Endothelial cell of umbilical vein (primary cell): ENCODE data around the gene FANCI. TPM values are rescaled to one million over a fixed set of nuclear protein-coding genes. Genes with fewer than 3 reads are reported as not detected.

Experiments used
- BruUV-seq: library from RNA; stranded (reverse); fragments of 400-500 nt; replicated peaks from 2 replicates; lab custom pipeline; 2021; lab: Mats Ljungman, UMichigan
- CTCF ChIA-PET: fragments of 300-600, 350-600 bp; sonication (Branson Sonifier 250); formaldehyde crosslinking; loops from one replicate; lab custom pipeline; 2021; ENCODE audit warnings: antibody characterized with exemption, inconsistent platforms; lab: Charles Lee
- POLR2A ChIA-PET: fragments of 300-600, 350-600 bp; sonication (Branson Sonifier 250); formaldehyde crosslinking; loops from one replicate; lab custom pipeline; 2021; ENCODE audit warnings: antibody characterized with exemption, inconsistent platforms; lab: Charles Lee
- DNase-seq: peaks from one replicate; pipeline ENCODE4 v3.0.0-alpha.2; 2011; ENCODE audit warnings: low read depth, low spot score
- FAIRE-seq: peaks from 2 replicates; lab custom pipeline; 2011; peaks lifted over from hg19 to GRCh38; lab: Jason Lieb, UNC
- H2AFZ ChIP-seq: 2 replicates; pipeline ENCODE4 v1.6.0; 2012; ENCODE audit warnings: low read depth, low read length, control low read depth, inconsistent platforms
- H3K27ac ChIP-seq: 2 replicates; pipeline ENCODE4 v1.5.1; 2011; ENCODE audit warnings: low read depth, mild to moderate bottlenecking, control low read depth, low read length, moderate library complexity; ENCODE audit not compliant: insufficient read depth
- H3K27me3 ChIP-seq, 2 experiments: 2 replicates each; pipeline versions ENCODE4 v1.6.0 to v1.6.1; 2011; ENCODE audit warnings: low read length in 2 of 2, mixed read lengths in 1 of 2; ENCODE audit not compliant: control insufficient read depth in 2 of 2, insufficient read depth in 2 of 2
- H3K36me3 ChIP-seq, 2 experiments: 2 replicates in 1 of 2; 3 replicates in 1 of 2; pipeline ENCODE4 v1.5.1; 2011; ENCODE audit warnings: low read length in 2 of 2, mild to moderate bottlenecking in 1 of 2, moderate library complexity in 1 of 2; ENCODE audit not compliant: control insufficient read depth in 2 of 2, insufficient read depth in 2 of 2; ENCODE audit errors: extremely low read depth in 1 of 2
- H3K4me1 ChIP-seq: 3 replicates; pipeline ENCODE4 v1.5.1; 2011; ENCODE audit warnings: mild to moderate bottlenecking, low read length; ENCODE audit not compliant: control insufficient read depth, insufficient read depth; ENCODE audit errors: extremely low read depth
- H3K4me2 ChIP-seq: 2 replicates; pipeline ENCODE4 v1.6.1; 2011; ENCODE audit warnings: low read length, control low read depth, mixed read lengths; ENCODE audit not compliant: insufficient read depth
- H3K4me3 ChIP-seq, 3 experiments: fragments of 200-600 bp in 1 of 3; sonication (generic), shearing (Covaris generic) in 1 of 3; replicated peaks in 1 of 3; 2 replicates each; pipeline ENCODE4 v1.5.1; 2011 to 2016; ENCODE audit warnings: control low read depth in 3 of 3, low read length in 3 of 3, mild to moderate bottlenecking in 2 of 3, inconsistent platforms in 1 of 3, low read depth in 1 of 3, moderate library complexity in 1 of 3; ENCODE audit not compliant: insufficient read depth in 1 of 3
- H3K79me2 ChIP-seq: 2 replicates; pipeline ENCODE4 v1.6.0; 2012; ENCODE audit warnings: low read length, inconsistent platforms; ENCODE audit not compliant: control insufficient read depth, insufficient read depth
- H3K9ac ChIP-seq: replicated peaks from 2 replicates; pipeline ENCODE3; 2011; ENCODE audit warnings: low read length, control low read depth; ENCODE audit not compliant: insufficient read depth; ENCODE audit errors: extremely low read depth
- H3K9me1 ChIP-seq: replicated peaks from 3 replicates; pipeline ENCODE4 v1.6.0; 2011; ENCODE audit warnings: mild to moderate bottlenecking, low read length; ENCODE audit not compliant: control insufficient read depth, insufficient read depth; ENCODE audit errors: extremely low read depth
- H3K9me3 ChIP-seq: replicated peaks from 2 replicates; pipeline ENCODE4 v1.5.1; 2012; ENCODE audit warnings: low read length, inconsistent platforms; ENCODE audit not compliant: control insufficient read depth, insufficient read depth
- H4K20me1 ChIP-seq: replicated peaks from 2 replicates; pipeline ENCODE3; 2011; ENCODE audit warnings: mild to moderate bottlenecking, low read length; ENCODE audit not compliant: control insufficient read depth, insufficient read depth; ENCODE audit errors: extremely low read depth
- CTCF ChIP-seq, 2 donors: IDR thresholded peaks; 1 replicate in 1 of 2; 2 replicates in 1 of 2; pipeline ENCODE4 v1.5.1; 2011; ENCODE audit warnings: low read length in 2 of 2, mild to moderate bottlenecking in 2 of 2, moderate library complexity in 2 of 2, control low read depth in 1 of 2, inconsistent platforms in 1 of 2, low read depth in 1 of 2; ENCODE audit not compliant: insufficient read depth in 1 of 2; ENCODE audit errors: extremely low read depth in 1 of 2
- EZH2 ChIP-seq: IDR thresholded peaks from 2 replicates; pipeline ENCODE4 v1.6.1; 2012; ENCODE audit warnings: borderline replicate concordance, low read depth, mild to moderate bottlenecking, moderate library complexity, low read length, inconsistent platforms; ENCODE audit not compliant: severe bottlenecking
- FOS ChIP-seq: IDR thresholded peaks from 2 replicates; pipeline ENCODE4 v1.6.1; 2011; ENCODE audit warnings: mild to moderate bottlenecking, low read length, moderate library complexity, borderline replicate concordance; ENCODE audit not compliant: insufficient read depth
- GATA2 ChIP-seq: IDR thresholded peaks from 2 replicates; pipeline ENCODE4 v1.7.0; 2011; ENCODE audit warnings: low read depth, mild to moderate bottlenecking, moderate library complexity, mixed read lengths, low read length; ENCODE audit not compliant: insufficient read length, insufficient read depth
- JUN ChIP-seq: IDR thresholded peaks from 2 replicates; pipeline ENCODE4 v1.6.1; 2011; ENCODE audit warnings: borderline replicate concordance, low read depth; ENCODE audit not compliant: insufficient read length, insufficient read depth
- MAX ChIP-seq: IDR thresholded peaks from 2 replicates; pipeline ENCODE4 v1.6.1; 2011; ENCODE audit not compliant: insufficient read depth, insufficient read length
- MYC ChIP-seq: IDR thresholded peaks from one replicate; pipeline ENCODE4 v1.6.1; 2011; ENCODE audit warnings: mild to moderate bottlenecking, low read depth, low read length
- POLR2A ChIP-seq: IDR thresholded peaks from 2 replicates; pipeline ENCODE4 v1.6.1; 2012; ENCODE audit warnings: low read depth, mild to moderate bottlenecking, control low read depth, low read length
- POLR2AphosphoS5 ChIP-seq: IDR thresholded peaks from 2 replicates; pipeline ENCODE4 v1.6.1; 2012; ENCODE audit warnings: low read depth, mild to moderate bottlenecking, control low read depth, low read length, moderate library complexity; ENCODE audit not compliant: insufficient read depth
- dilution Hi-C: fragments of 300-500 bp; cut with MboI; formaldehyde crosslinking; loops from one replicate; pipeline ENCODE4 v1.15.0; 2019; ENCODE audit warnings: low sequenced_read_pairs; ENCODE audit not compliant: extremely low pct_ligation_motif_present
- intact Hi-C: fragments of 100-400 bp; cut with micrococcal nuclease; formaldehyde crosslinking; loops from one replicate; pipeline ENCODE4 v1.10.0; 2022
- polyA plus RNA-seq, 4 experiments: library from polyadenylated mRNA; depleted of rRNA in 3 of 4; stranded (reverse) in 3 of 4; unstranded in 1 of 4; fragments of >200 nt; gene quantifications; 2 replicates each; pipeline versions ENCODE4 v1.2.1 to v1.2.3, GENCODE V29; 2011 to 2012; ENCODE audit warnings: missing spikeins in 1 of 4
- total RNA-seq: library from RNA; stranded (reverse); gene quantifications from 2 replicates; pipeline ENCODE4 v1.2.3, GENCODE V29; 2021

The FANCI gene
- total and polyA plus RNA-seq, 2 donors (not counting 3 experiments of a cell fraction or from before 2014, with no cell fraction given), result 10.8 to 74.7 TPM

GRCh38 chr15:89340573-89340972 lies 96.8 kb downstream of the FANCI start:
- no peak overlapping the region for H2AFZ ChIP-seq
- BruUV-seq, result no TSS peak
- TF ChIP-seq MAX (no peak), JUN (no peak), CTCF (IDR thresholded peaks at IDR 0.05; ENCODE audit: extremely low read depth in 1 of 2, insufficient read depth in 1 of 2, low read depth in 1 of 2, low read length in 2 of 2) (no peak), POLR2AphosphoS5 (no peak), EZH2 (no peak), FOS (no peak), POLR2A (no peak), GATA2 (no peak), MYC (no peak)
- dilution Hi-C loops (no loop called here), intact Hi-C loops (no loop called here)
- H3K9me3 ChIP-seq, result no peaks in the 10 kb centered on the region
- no peak overlapping the region for H3K27ac ChIP-seq
- no peaks in the 10 kb centered on the region for H3K9me1 ChIP-seq
- H3K9ac ChIP-seq, result no peak overlapping the region
- H4K20me1 ChIP-seq, result no peaks in the 10 kb centered on the region
- H3K4me3 ChIP-seq, result no peak overlapping the region
- H3K4me2 ChIP-seq, result no peak overlapping the region
- FAIRE-seq (no peak), DNase-seq (no peak)
- ChIA-PET POLR2A (no interaction called here), CTCF (interaction anchor here (5.8 kb wide), 1 partner anchor 18 kb away, joined by 43 read pairs; no protein-coding TSS in a partner anchor)
- H3K4me1 ChIP-seq, result peaks cover 2% of the 10 kb centered on the region
- H3K36me3 ChIP-seq, result no peaks in the 10 kb centered on the region
- peaks cover 6% of the 10 kb centered on the region in 2 experiments for H3K27me3 ChIP-seq
- no peaks in the 10 kb centered on the region for H3K79me2 ChIP-seq
